ENCODE data around the gene CD164L2. TPM values are rescaled to one million over a fixed set of nuclear protein-coding genes. Genes with fewer than 3 reads are reported as not detected.

The CD164L2 gene
- polyA plus RNA-seq, 3 donors = not detected

DNA sequence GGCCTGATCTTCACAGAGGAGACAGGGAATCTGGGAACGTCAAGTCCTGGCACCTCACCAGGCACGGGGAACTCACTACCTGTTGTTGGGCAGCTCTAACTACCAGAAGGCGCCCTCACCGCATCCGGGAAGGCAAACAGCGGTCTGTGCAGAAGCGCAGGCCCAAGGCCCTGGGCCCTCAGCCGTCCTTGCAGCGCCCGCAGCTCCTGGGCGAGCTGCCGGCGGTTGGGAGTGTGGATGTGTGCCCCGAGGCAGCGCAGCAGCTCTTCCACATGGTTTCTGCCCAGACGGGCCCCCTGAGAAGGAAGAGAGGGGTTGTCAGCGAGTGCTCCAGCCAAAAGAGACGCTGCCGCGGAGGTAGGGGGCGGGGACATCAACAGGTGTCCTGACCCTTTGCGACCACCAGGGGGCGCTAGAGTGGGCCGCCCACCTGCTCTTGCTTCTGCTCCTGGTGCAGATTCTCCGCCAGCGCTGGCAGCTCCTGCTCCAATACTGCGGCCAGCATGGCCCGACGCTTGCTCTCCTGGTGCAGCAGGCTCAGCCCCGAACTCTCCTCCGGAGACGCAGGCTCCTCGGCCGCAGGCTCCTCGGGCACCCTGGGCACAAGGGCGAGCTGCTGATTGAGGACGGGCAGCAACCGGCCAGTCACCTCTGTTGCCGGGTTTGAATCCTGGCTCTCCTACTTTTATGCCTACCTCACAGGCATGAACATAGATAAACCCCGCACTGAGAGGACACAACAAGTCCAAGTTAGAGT is 25.7 kb downstream of the CD164L2 start:
- H3K9me3 ChIP-seq (replicated peaks in 1 of 2; ENCODE audit: control insufficient read depth in 1 of 2, insufficient read depth in 1 of 2, low read length in 2 of 2) = no peaks in the 10 kb centered on the region
- peaks cover 21 to 32% of the 10 kb centered on the region in 2 donors for H3K4me1 ChIP-seq (ENCODE audit: control insufficient read depth in 1 of 2, insufficient read depth in 2 of 2, low read length in 2 of 2)
- Mint-ChIP-seq H3K9me3 (peaks cover 0 to 2% (median 0%) of the 10 kb centered on the region in 7 donors), H3K27me3 (ENCODE audit: low read depth in 3 of 3) (peaks cover 14 to 35% (median 28%) of the 10 kb centered on the region in 3 donors), H3K27ac (no peak overlapping the region), H3K36me3 (peaks cover 25 to 76% of the 10 kb centered on the region in 2 donors), H3K4me1 (peaks cover 28% of the 10 kb centered on the region), H3K4me3 (peak overlapping the region; percentile 64 to 73)
- peak; percentile 65 to 74 (median 65) for DNase-seq
- intact Hi-C loops (cut with micrococcal nuclease) = loop anchor here (2.0 to 5.0 kb wide), 2 partner anchors 37 to 40 kb away; no protein-coding TSS in a partner anchor
- no peak overlapping the region for H3K9ac ChIP-seq (ENCODE audit: insufficient read depth, low read length, poor library complexity, severe bottlenecking)
- peaks cover 11 to 27% of the 10 kb centered on the region in 2 donors for H3K36me3 ChIP-seq (replicated peaks in 1 of 2; ENCODE audit: control insufficient read depth in 1 of 2, insufficient read depth in 2 of 2, low read length in 2 of 2)
- WGBS (ENCODE audit: insufficient coverage) = 4% methylated on average over 34 of the region's 40 CpGs
- H3K79me2 ChIP-seq (ENCODE audit: insufficient read depth, low read length) = no peaks in the 10 kb centered on the region
- H3K4me2 ChIP-seq (replicated peaks; ENCODE audit: extremely low read depth, low read length, poor library complexity, severe bottlenecking) = peak overlapping the region; percentile 84
- H3K27me3 ChIP-seq (ENCODE audit: control insufficient read depth in 2 of 2, insufficient read depth in 2 of 2, low read length in 2 of 2) = peaks cover 0 to 20% of the 10 kb centered on the region in 2 donors
- TF ChIP-seq, protein P1, sequence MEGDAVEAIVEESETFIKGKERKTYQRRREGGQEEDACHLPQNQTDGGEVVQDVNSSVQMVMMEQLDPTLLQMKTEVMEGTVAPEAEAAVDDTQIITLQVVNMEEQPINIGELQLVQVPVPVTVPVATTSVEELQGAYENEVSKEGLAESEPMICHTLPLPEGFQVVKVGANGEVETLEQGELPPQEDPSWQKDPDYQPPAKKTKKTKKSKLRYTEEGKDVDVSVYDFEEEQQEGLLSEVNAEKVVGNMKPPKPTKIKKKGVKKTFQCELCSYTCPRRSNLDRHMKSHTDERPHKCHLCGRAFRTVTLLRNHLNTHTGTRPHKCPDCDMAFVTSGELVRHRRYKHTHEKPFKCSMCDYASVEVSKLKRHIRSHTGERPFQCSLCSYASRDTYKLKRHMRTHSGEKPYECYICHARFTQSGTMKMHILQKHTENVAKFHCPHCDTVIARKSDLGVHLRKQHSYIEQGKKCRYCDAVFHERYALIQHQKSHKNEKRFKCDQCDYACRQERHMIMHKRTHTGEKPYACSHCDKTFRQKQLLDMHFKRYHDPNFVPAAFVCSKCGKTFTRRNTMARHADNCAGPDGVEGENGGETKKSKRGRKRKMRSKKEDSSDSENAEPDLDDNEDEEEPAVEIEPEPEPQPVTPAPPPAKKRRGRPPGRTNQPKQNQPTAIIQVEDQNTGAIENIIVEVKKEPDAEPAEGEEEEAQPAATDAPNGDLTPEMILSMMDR (IDR thresholded peaks at IDR 0.05) = peak; percentile 100
- H3K4me3 ChIP-seq (replicated peaks in 1 of 3; ENCODE audit: low read depth in 2 of 3, low read length in 3 of 3) = peak overlapping the region; percentile 3 to 64 (median 6)
- H4K20me1 ChIP-seq (ENCODE audit: insufficient read depth, low read length) = peaks cover 13% of the 10 kb centered on the region
- H3K27ac ChIP-seq (ENCODE audit: low read depth in 1 of 2, low read length in 2 of 2) = no peak overlapping the region
- H2AFZ ChIP-seq (ENCODE audit: insufficient read depth, low read depth, low read length, poor library complexity, severe bottlenecking) = peak overlapping the region; percentile 72

DNA sequence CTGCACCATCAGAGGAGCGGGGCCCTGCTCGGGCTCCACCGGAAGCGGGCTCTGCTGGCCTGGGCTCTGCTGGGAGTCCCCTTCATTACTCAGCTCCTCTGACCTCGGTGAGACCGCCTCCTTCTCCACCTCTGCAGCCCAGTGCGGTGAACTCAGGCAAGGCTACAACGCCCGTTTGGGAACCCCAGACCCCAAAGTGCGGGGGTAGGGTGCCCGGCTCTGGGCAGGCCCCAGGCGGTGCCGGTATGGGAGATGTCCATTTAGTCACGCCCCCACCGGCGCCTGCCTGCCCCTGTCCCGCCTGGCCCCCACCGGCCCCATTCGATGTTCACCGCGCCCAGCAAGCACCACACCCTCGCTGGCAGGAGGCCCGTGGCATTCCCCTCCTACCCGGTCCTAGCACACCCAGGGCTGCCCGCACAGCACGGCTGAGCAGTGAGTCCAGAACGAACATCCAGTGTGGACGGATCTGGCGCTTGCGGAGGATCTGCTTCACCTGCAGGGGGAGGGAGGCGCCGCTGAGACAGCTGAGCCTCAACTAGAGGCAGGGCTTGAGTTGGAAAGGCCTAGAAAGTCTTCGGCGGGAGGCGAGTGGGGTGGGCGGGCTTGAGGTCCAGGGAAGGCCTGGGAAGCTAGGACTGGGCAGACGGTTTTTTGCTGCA is 26.4 kb downstream of the CD164L2 start:
- Histone ChIP-seq H3K9me3 (replicated peaks in 1 of 2; ENCODE audit: control insufficient read depth in 1 of 2, insufficient read depth in 1 of 2, low read length in 2 of 2) (no peaks in the 10 kb centered on the region), H3K27ac (ENCODE audit: low read depth in 1 of 2, low read length in 2 of 2) (no peak overlapping the region), H3K79me2 (ENCODE audit: insufficient read depth, low read length) (no peaks in the 10 kb centered on the region), H3K36me3 (replicated peaks in 1 of 2; ENCODE audit: control insufficient read depth in 1 of 2, insufficient read depth in 2 of 2, low read length in 2 of 2) (peaks cover 11 to 28% of the 10 kb centered on the region in 2 donors), H3K9ac (ENCODE audit: insufficient read depth, low read length, poor library complexity, severe bottlenecking) (no peak overlapping the region), H3K4me2 (replicated peaks; ENCODE audit: extremely low read depth, low read length, poor library complexity, severe bottlenecking) (peak overlapping the region; percentile 84), H3K4me1 (ENCODE audit: control insufficient read depth in 1 of 2, insufficient read depth in 2 of 2, low read length in 2 of 2) (peaks cover 21 to 32% of the 10 kb centered on the region in 2 donors), H4K20me1 (ENCODE audit: insufficient read depth, low read length) (peaks cover 13% of the 10 kb centered on the region), H3K27me3 (ENCODE audit: control insufficient read depth in 2 of 2, insufficient read depth in 2 of 2, low read length in 2 of 2) (peaks cover 0 to 20% of the 10 kb centered on the region in 2 donors), H3K4me3 (replicated peaks in 1 of 3; ENCODE audit: low read depth in 2 of 3, low read length in 3 of 3) (peak overlapping the region in 1 of 3 experiments; percentile 64), H2AFZ (ENCODE audit: insufficient read depth, low read depth, low read length, poor library complexity, severe bottlenecking) (peak overlapping the region; percentile 72)
- intact Hi-C loops (cut with micrococcal nuclease) = loop anchor here in 1 of 2 donors (5.0 kb wide), 1 partner anchor 41 kb away; no protein-coding TSS in a partner anchor
- Mint-ChIP-seq H3K4me3 (peak overlapping the region; percentile 64 to 73), H3K36me3 (peaks cover 23 to 75% of the 10 kb centered on the region in 2 donors), H3K27ac (no peak overlapping the region), H3K4me1 (peaks cover 28% of the 10 kb centered on the region), H3K9me3 (peaks cover 0 to 2% (median 0%) of the 10 kb centered on the region in 7 donors), H3K27me3 (ENCODE audit: low read depth in 3 of 3) (peaks cover 16 to 33% (median 27%) of the 10 kb centered on the region in 3 donors)
- WGBS (ENCODE audit: insufficient coverage) = 85% methylated on average over 27 of the region's 37 CpGs
- DNase-seq = peak in 1 of 3 donors; percentile 46
- TF ChIP-seq, protein P1 (IDR thresholded peaks at IDR 0.05) = no peak

Data from CD14-positive monocyte (primary cell).